Fibroblast of pulmonary artery (primary cell): ENCODE data around the gene KCTD16.

Source experiments
- DNase-seq: peaks from one replicate; pipeline ENCODE4 v3.0.0-alpha.2; 2010; ENCODE audit warnings: low read depth
- H3K4me3 ChIP-seq: replicated peaks from 2 replicates; pipeline ENCODE4 v1.5.1; 2011; ENCODE audit warnings: low read depth, mild to moderate bottlenecking, control low read depth, low read length, moderate library complexity
- TF ChIP-seq, protein P1 (sequence below): IDR thresholded peaks from 2 replicates; pipeline ENCODE4 v1.5.1; 2011; ENCODE audit warnings: mild to moderate bottlenecking, control low read depth, low read length, inconsistent platforms; ENCODE audit errors: missing control alignments

Gene KCTD16

DNA sequence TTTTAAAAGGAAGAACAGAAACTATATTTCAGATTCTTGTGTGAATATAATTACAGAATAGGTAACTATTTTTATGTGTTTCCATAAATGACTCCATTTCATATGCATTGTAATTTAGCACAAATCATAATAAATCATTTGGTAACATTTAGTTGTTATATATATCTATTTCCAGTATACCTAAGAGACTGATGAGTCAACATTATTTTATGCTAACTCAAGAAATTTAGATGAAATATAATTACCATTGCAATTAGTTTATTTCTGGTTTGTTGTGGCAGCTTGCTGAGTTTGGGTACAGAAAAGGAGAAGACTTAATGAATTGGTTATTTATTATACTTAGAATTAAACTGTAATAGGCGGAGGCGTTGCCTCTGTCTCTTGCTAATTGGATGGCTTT is 314.9 kb downstream of the KCTD16 start:
- DNase-seq, result no peak
- TF ChIP-seq, protein P1, sequence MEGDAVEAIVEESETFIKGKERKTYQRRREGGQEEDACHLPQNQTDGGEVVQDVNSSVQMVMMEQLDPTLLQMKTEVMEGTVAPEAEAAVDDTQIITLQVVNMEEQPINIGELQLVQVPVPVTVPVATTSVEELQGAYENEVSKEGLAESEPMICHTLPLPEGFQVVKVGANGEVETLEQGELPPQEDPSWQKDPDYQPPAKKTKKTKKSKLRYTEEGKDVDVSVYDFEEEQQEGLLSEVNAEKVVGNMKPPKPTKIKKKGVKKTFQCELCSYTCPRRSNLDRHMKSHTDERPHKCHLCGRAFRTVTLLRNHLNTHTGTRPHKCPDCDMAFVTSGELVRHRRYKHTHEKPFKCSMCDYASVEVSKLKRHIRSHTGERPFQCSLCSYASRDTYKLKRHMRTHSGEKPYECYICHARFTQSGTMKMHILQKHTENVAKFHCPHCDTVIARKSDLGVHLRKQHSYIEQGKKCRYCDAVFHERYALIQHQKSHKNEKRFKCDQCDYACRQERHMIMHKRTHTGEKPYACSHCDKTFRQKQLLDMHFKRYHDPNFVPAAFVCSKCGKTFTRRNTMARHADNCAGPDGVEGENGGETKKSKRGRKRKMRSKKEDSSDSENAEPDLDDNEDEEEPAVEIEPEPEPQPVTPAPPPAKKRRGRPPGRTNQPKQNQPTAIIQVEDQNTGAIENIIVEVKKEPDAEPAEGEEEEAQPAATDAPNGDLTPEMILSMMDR, result no peak
- no peak overlapping the region for H3K4me3 ChIP-seq

DNA sequence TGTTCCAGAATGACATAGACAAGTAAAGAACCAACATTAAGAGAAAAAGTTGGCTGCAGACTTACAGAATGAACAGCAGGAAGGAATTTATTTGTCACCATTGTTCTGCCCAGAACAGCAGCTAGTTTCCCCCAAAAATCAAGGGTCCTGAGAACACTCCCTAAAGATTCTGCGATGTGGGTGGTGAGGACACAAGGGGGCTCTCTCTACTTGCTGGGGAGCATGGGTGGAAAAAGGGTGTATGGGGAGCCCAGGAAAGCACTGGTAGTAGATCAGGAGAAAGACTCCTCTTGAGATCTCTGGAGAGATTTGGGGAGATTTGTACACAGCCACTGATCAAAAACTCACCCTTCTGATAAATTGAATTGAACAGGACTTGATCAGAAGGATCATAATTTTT is 316.5 kb downstream of the KCTD16 start:
- DNase-seq, result no peak
- TF ChIP-seq, protein P1, result no peak
- no peak overlapping the region for H3K4me3 ChIP-seq

DNA sequence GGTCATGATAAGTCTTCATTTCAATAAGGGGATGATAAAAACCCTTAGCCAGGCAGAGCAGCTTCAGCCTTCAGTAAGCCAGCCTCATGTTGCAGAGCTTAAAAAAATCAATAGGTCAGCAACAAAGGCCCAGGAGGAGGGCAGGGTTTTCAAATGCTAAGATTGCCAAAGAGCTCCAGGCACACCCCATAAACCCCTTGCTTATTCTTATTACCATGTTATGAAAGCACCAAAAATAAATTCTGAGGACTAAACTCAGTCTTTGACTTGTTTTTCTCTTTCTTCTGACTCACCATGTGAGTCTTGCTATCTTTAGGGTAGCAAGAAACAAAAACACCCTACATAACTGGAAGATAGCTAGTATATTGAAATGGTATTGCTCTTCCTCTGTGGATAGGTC is 317.1 kb downstream of the KCTD16 start:
- TF ChIP-seq, protein P1, result no peak
- DNase-seq, result no peak
- H3K4me3 ChIP-seq, result no peak overlapping the region

DNA sequence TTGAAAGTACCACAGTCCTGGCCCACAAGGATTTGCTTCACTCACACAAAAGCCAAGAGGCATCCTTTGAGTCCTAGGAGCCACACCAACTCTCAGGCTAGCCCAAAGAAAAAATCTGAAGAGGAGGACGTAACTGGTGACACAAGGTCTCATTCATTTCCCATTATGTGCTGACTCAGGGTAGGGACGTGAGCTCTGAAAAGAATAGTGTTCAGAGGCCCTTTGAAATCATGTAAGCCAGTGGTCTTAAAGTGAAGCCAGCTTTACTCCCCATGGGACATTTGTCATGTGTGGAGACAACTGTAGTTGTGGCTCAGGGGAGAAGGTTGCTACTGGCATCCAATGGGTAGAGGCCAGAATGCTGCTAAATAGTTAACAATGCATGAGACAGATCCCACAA is 332.4 kb downstream of the KCTD16 start:
- TF ChIP-seq, protein P1, result no peak
- no peak for DNase-seq

DNA sequence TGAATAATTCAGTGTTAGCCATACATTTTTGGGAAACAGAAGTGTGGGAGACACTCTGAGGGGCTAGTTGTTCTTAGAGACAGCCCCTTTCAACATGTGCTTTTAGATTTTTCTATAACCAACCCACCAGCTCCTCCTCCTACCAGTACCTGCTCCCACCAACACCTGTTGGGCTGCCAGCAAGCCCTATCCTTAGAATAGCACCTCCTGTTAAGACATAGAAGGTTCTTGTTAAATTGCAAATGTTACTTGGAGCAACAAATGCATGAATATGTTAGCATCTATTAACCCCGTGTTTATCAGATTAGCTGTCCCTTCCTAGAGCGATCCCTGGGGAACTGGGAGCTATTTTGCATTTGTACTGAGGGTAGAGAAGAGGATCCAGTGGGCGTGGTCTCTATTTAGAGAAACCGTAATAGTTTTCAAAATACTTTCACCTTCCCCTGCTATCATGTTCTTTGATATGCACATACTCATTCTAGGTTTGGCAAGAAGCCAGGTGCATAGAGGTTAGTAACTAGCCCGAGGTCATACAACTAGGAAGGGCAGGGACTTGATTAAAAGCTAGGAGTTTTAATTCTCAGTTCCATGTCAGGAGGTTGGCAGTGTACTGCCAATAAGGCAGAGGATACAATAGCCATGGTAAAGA is 334.4 kb downstream of the KCTD16 start:
- DNase-seq, result no peak
- no peak overlapping the region for H3K4me3 ChIP-seq
- TF ChIP-seq, protein P1, result no peak

More for the DNA sequence above, 332.4 kb downstream of the KCTD16 start:
- H3K4me3 ChIP-seq, result no peak overlapping the region

DNA sequence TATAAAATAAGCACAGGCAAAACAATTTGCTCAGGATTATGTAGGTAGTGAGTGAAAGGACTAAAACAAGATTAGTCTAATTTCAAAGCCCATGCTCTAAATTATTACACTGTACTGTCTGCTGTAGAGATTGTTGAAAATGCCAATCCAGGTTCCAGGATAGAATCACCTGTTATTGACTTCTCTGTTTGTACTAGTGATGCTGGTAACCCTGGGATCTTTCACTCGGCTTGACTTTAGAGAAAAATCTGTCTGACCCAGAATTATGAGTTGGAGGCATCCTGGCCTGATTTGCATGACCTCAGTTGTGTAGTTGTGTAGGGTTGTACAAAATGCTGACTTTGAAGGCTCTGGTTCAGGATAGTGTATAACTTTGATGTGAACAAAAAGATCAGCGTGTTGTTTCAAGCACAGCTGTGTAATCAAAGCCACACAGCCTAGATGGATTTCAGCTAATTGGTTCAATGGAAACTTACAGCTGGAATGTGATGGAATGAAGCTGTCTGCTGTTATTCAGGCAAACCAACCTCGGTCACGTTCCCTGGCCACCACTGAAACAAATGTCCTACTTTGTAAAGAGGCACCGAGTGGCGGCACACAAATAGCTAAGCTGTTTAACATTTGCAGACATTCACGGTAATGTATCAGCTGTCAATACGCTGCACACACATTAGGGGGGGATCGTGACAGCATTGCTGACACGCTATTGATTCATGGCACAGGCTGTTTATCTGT is 340.3 kb downstream of the KCTD16 start:
- TF ChIP-seq, protein P1, result no peak
- no peak for DNase-seq
- H3K4me3 ChIP-seq, result no peak overlapping the region

DNA sequence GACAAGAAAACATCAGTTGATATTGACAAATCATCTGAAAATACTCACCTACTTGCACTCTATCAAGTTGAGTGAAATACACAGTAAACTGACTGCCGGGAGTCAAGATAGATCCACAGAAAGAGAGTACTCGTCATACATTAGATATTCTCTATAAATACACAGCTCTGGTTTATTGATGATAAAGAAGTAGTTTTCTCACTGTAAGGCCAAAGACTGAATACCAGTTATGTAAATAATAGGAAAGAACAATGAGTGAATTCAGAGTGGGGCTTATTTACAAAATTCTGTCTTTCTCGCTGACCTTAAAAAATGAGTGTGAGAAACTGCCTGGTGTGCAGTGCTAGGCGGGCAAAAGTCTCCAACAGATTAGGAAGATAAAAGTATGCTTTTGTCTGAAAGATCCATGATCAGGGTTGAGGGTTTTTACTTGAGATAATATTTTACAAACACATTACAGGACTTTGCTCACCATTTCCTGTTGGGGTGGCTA is 341.0 kb downstream of the KCTD16 start:
- no peak overlapping the region for H3K4me3 ChIP-seq
- no peak for DNase-seq
- TF ChIP-seq, protein P1, result no peak
